H1 (cell line): ENCODE data around the gene CDH20. TPM values are rescaled to one million over a fixed set of nuclear protein-coding genes. Genes with fewer than 3 reads are reported as not detected.

Experiments
- BRCA1 ChIP-seq: IDR thresholded peaks from 2 replicates; pipeline ENCODE4 v1.6.1; 2012; ENCODE audit warnings: low read depth, low read length, improper control_type of control experiment
- CBX5 ChIP-seq: fragments of 300-800, 300-1000 bp; sonication (generic); IDR thresholded peaks from 2 replicates; pipeline ENCODE4 v1.7.1; 2016; ENCODE audit warnings: antibody characterized with exemption, low read length, low read depth
- CEBPB ChIP-seq: IDR thresholded peaks from 2 replicates; pipeline ENCODE4 v1.6.1; 2012; ENCODE audit warnings: low read depth, low read length
- GABPA ChIP-seq: IDR thresholded peaks from 2 replicates; pipeline ENCODE4 v1.6.1; 2011; ENCODE audit warnings: mild to moderate bottlenecking, low read length, moderate library complexity, borderline replicate concordance; ENCODE audit not compliant: insufficient read depth
- HDAC2 ChIP-seq, 2 experiments: fragments of 300-600 bp in 1 of 2; sonication (generic) in 1 of 2; IDR thresholded peaks; 2 replicates each; pipeline ENCODE4 v1.6.1; 2011 to 2012; ENCODE audit warnings: low read depth in 2 of 2, low read length in 2 of 2, mild to moderate bottlenecking in 2 of 2, moderate library complexity in 2 of 2, borderline replicate concordance in 1 of 2, inconsistent platforms in 1 of 2
- JUND ChIP-seq: IDR thresholded peaks from 2 replicates; pipeline ENCODE4 v1.6.1; 2011; ENCODE audit warnings: mild to moderate bottlenecking, improper control_type of control experiment, low read length
- POLR2A ChIP-seq, 2 experiments: IDR thresholded peaks; 1 replicate in 1 of 2; 2 replicates in 1 of 2; pipeline ENCODE4 v1.6.1; 2011; ENCODE audit warnings: low read depth in 2 of 2, low read length in 2 of 2, mild to moderate bottlenecking in 2 of 2; ENCODE audit errors: control extremely low read depth in 1 of 2
- RNF2 ChIP-seq: fragments of 200-900, 300-1000 bp; sonication (generic); IDR thresholded peaks from 2 replicates; pipeline ENCODE4 v1.7.1; 2016; ENCODE audit warnings: borderline replicate concordance, low read depth, mild to moderate bottlenecking, antibody characterized with exemption, low read length; ENCODE audit not compliant: poor library complexity, severe bottlenecking; ENCODE audit errors: missing control alignments
- TBP ChIP-seq: IDR thresholded peaks from 2 replicates; pipeline ENCODE4 v1.6.1; 2011; ENCODE audit warnings: low read depth, low read length, improper control_type of control experiment
- polyA plus RNA-seq, 7 experiments: library from polyadenylated mRNA; depleted of rRNA in 3 of 7; stranded (reverse) in 5 of 7; unstranded in 2 of 7; fragments of >200 nt in 5 of 7; fragments of 200-250 nt in 2 of 7; gene quantifications; 1 replicate in 5 of 7; 2 replicates in 1 of 7; 4 replicates in 1 of 7; pipeline versions ENCODE4 v1.2.1 to v1.2.3, GENCODE V29; 2011 to 2013; ENCODE audit warnings: missing spikeins in 2 of 7, mixed read lengths in 2 of 7
- total RNA-seq: library from RNA; stranded (reverse); fragmentation: NEBNext Ultra II Directional; extraction: Animal tissue kit (Norgen Biotek cat#: 25700); gene quantifications from 2 replicates; pipeline ENCODE4 v1.2.1, GENCODE V29; 2021
- TF ChIP-seq, protein P1 (sequence below): IDR thresholded peaks from 2 replicates; pipeline ENCODE4 v1.6.1; 2011; ENCODE audit warnings: low read length, improper control_type of control experiment

Gene CDH20
- total and polyA plus RNA-seq, 2 of the 8 experiments (the other 6 are each of a cell fraction or from before 2014, with no cell fraction given), result 0.07 to 0.12 TPM

GRCh38 chr18:61589053-61589723, 256.0 kb downstream of the CDH20 start (continued):
- TF ChIP-seq, protein P1, sequence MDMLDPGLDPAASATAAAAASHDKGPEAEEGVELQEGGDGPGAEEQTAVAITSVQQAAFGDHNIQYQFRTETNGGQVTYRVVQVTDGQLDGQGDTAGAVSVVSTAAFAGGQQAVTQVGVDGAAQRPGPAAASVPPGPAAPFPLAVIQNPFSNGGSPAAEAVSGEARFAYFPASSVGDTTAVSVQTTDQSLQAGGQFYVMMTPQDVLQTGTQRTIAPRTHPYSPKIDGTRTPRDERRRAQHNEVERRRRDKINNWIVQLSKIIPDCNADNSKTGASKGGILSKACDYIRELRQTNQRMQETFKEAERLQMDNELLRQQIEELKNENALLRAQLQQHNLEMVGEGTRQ, result no peak
- TF ChIP-seq CEBPB (no peak), CBX5 (no peak), POLR2A (IDR thresholded peaks at IDR 0.05; ENCODE audit: control extremely low read depth in 1 of 2, low read depth in 2 of 2, low read length in 2 of 2) (no peak), RNF2 (no peak), TBP (no peak), HDAC2 (IDR thresholded peaks at IDR 0.05; ENCODE audit: borderline replicate concordance in 1 of 2, low read depth in 2 of 2, low read length in 2 of 2) (no peak), BRCA1 (no peak), GABPA (no peak), JUND (no peak)
